Measurements from ENCODE around the gene KMT2A.

DNA sequence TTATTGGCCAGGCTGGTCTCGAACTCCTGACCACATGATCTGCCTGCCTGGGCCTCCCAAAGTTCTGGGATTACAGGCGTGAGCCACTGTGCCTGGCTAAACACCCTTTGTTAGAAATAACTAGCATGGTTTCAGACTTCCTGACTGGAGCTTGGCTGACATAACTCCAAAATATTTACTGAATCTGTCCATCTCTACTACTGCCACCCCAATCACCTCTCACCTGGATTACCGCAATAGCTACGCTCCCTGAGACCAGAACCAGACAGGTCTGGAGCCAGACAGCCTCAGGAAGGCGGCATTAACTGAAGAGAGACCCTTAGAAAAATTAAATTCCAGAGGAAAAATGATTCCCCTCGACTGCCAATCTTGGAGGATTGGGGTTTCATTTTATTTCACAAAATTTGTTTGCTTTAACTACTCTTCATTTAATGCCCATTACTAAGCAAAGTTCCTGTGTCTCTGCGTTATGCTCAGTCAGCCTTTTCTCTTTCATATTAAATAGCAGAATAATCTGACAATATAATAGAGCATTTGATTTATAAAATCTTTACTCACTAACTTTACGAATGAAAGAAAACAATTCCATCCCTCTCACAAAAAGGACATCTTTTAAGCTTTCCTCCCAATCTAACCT is 107.8 kb downstream of the KMT2A start:
- TF ChIP-seq, protein P1, sequence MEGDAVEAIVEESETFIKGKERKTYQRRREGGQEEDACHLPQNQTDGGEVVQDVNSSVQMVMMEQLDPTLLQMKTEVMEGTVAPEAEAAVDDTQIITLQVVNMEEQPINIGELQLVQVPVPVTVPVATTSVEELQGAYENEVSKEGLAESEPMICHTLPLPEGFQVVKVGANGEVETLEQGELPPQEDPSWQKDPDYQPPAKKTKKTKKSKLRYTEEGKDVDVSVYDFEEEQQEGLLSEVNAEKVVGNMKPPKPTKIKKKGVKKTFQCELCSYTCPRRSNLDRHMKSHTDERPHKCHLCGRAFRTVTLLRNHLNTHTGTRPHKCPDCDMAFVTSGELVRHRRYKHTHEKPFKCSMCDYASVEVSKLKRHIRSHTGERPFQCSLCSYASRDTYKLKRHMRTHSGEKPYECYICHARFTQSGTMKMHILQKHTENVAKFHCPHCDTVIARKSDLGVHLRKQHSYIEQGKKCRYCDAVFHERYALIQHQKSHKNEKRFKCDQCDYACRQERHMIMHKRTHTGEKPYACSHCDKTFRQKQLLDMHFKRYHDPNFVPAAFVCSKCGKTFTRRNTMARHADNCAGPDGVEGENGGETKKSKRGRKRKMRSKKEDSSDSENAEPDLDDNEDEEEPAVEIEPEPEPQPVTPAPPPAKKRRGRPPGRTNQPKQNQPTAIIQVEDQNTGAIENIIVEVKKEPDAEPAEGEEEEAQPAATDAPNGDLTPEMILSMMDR (IDR thresholded peaks at IDR 0.05), result no peak
- no peak for TF ChIP-seq POLR2A (IDR thresholded peaks at IDR 0.05)
- no peak for TF ChIP-seq POLR2AphosphoS5 (IDR thresholded peaks at IDR 0.05)
- TF ChIP-seq EP300 (IDR thresholded peaks at IDR 0.05), result no peak

Measured in sigmoid colon (tissue), 4 donors.